ENCODE measurements around the gene SPTBN4. TPM values are rescaled to one million over a fixed set of nuclear protein-coding genes. Genes with fewer than 3 reads are reported as not detected.
"Not testable (repeated sequence)": the region's sequence is repeated elsewhere in the genome, so short reads cannot be mapped to it uniquely, and the experiment has no call there.

Gene SPTBN4
- total RNA-seq, 1 donor from 2014 or later = 161 TPM

DNA sequence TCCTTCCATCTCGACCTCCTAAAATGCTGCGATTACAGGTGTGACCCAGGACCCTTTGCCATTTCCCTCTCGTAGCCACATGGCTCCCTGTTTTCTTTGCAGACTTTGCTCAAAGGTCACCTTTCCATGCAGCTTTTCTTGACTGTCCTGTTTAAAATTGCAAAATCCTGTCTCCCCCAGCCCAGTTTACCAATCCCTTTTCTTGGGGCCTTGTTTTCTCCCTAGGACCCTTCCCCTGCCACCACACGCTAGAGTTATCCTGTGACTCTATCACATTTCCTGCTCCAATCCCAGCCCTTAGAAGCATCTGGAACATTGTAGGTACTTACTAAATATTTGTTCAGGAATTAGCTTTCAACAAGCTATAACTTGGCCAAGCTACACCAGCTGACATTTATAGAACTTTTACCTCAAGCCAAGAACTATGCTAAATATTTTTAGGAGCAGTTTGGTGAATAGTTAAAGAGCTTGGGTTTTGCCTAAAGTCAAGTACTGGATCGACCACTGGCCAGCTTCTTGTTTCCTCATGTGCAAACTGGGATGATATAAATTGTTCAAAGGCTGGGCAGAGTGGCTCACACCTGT, 13.6 kb upstream of the SPTBN4 start:
- no peaks in the 10 kb centered on the region for H3K36me3 Mint-ChIP-seq (ENCODE audit: unreplicated experiment)
- H3K27me3 Mint-ChIP-seq (ENCODE audit: unreplicated experiment) = no peaks in the 10 kb centered on the region
- no peaks in the 10 kb centered on the region for H3K4me1 Mint-ChIP-seq (ENCODE audit: low read depth, unreplicated experiment)
- H3K27ac Mint-ChIP-seq (ENCODE audit: unreplicated experiment) = no peak overlapping the region
- no peak overlapping the region for H3K4me3 Mint-ChIP-seq (ENCODE audit: unreplicated experiment)
- no peak for DNase-seq
- no peaks in the 10 kb centered on the region for H3K9me3 Mint-ChIP-seq (ENCODE audit: unreplicated experiment)
- TF ChIP-seq, protein P1, sequence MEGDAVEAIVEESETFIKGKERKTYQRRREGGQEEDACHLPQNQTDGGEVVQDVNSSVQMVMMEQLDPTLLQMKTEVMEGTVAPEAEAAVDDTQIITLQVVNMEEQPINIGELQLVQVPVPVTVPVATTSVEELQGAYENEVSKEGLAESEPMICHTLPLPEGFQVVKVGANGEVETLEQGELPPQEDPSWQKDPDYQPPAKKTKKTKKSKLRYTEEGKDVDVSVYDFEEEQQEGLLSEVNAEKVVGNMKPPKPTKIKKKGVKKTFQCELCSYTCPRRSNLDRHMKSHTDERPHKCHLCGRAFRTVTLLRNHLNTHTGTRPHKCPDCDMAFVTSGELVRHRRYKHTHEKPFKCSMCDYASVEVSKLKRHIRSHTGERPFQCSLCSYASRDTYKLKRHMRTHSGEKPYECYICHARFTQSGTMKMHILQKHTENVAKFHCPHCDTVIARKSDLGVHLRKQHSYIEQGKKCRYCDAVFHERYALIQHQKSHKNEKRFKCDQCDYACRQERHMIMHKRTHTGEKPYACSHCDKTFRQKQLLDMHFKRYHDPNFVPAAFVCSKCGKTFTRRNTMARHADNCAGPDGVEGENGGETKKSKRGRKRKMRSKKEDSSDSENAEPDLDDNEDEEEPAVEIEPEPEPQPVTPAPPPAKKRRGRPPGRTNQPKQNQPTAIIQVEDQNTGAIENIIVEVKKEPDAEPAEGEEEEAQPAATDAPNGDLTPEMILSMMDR (IDR thresholded peaks at IDR 0.05; ENCODE audit: partially characterized antibody, unreplicated experiment) = no peak

- not testable (repeated sequence) for H3K4me3 Mint-ChIP-seq (ENCODE audit: unreplicated experiment); H3K36me3 Mint-ChIP-seq (ENCODE audit: unreplicated experiment); H3K9me3 Mint-ChIP-seq (ENCODE audit: unreplicated experiment); H3K4me1 Mint-ChIP-seq (ENCODE audit: low read depth, unreplicated experiment); DNase-seq; H3K27me3 Mint-ChIP-seq (ENCODE audit: unreplicated experiment); H3K27ac Mint-ChIP-seq (ENCODE audit: unreplicated experiment)
These were observed 12.9 kb upstream of the SPTBN4 start for GRCh38 chr19:40453943-40454342.

DNA sequence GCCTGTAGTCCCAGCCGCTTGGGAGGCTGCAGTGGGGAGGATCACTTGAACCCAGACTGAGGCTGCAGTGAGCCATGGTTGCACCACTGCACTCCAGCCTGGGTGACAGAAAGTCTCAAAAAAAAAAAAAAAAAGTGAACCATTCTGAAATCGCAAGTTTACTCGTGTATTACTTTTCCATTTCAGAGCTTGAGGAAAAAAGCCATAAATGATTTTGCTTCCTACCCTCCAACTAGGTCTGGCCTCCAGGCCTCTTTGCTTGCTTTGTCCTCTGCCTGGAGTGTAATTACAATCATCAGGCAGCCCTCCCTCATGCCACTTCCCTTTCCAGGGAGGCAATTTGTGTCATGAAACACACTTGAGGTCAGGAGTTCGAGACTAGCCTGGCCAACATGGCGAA, 9.8 kb upstream of the SPTBN4 start:
- Mint-ChIP-seq H3K36me3 (ENCODE audit: unreplicated experiment) (no peaks in the 10 kb centered on the region), H3K9me3 (ENCODE audit: unreplicated experiment) (peaks cover 3% of the 10 kb centered on the region), H3K27ac (ENCODE audit: unreplicated experiment) (no peak overlapping the region), H3K27me3 (ENCODE audit: unreplicated experiment) (peaks cover 2% of the 10 kb centered on the region), H3K4me1 (ENCODE audit: low read depth, unreplicated experiment) (no peaks in the 10 kb centered on the region), H3K4me3 (ENCODE audit: unreplicated experiment) (no peak overlapping the region)
- no peak for DNase-seq
- TF ChIP-seq, protein P1 (IDR thresholded peaks at IDR 0.05; ENCODE audit: partially characterized antibody, unreplicated experiment) = no peak

GRCh38 chr19:40457953-40458596, 8.7 kb upstream of the SPTBN4 start:
- no peak for DNase-seq
- H3K4me3 Mint-ChIP-seq (ENCODE audit: unreplicated experiment) = no peak overlapping the region
- TF ChIP-seq, protein P1 (IDR thresholded peaks at IDR 0.05; ENCODE audit: partially characterized antibody, unreplicated experiment) = no peak
- H3K27ac Mint-ChIP-seq (ENCODE audit: unreplicated experiment) = no peak overlapping the region
- no peaks in the 10 kb centered on the region for H3K4me1 Mint-ChIP-seq (ENCODE audit: low read depth, unreplicated experiment)
- H3K27me3 Mint-ChIP-seq (ENCODE audit: unreplicated experiment) = peaks cover 2% of the 10 kb centered on the region
- H3K9me3 Mint-ChIP-seq (ENCODE audit: unreplicated experiment) = peaks cover 3% of the 10 kb centered on the region
- no peaks in the 10 kb centered on the region for H3K36me3 Mint-ChIP-seq (ENCODE audit: unreplicated experiment)

GRCh38 chr19:40458597-40458974, 8.2 kb upstream of the SPTBN4 start:
- H3K36me3 Mint-ChIP-seq (ENCODE audit: unreplicated experiment) = no peaks in the 10 kb centered on the region

More at GRCh38 chr19:40458597-40458974, 8.2 kb upstream of the SPTBN4 start:
- Mint-ChIP-seq H3K4me1 (ENCODE audit: low read depth, unreplicated experiment) (no peaks in the 10 kb centered on the region), H3K4me3 (ENCODE audit: unreplicated experiment) (no peak overlapping the region), H3K9me3 (ENCODE audit: unreplicated experiment) (peaks cover 3% of the 10 kb centered on the region), H3K27me3 (ENCODE audit: unreplicated experiment) (peaks cover 2% of the 10 kb centered on the region), H3K27ac (ENCODE audit: unreplicated experiment) (no peak overlapping the region)
- DNase-seq = no peak
- TF ChIP-seq, protein P1 (IDR thresholded peaks at IDR 0.05; ENCODE audit: partially characterized antibody, unreplicated experiment) = no peak
